HG03460 (cell line): ENCODE data around the gene ZNF595.
A peak's percentile ranks its signal among the peaks of the same experiment; 100 is the strongest.
"Not testable (repeated sequence)": the region's sequence is repeated elsewhere in the genome, so short reads cannot be mapped to it uniquely, and the experiment has no call there.

Source experiments
- ATAC-seq: cut with Tn5 transposase; IDR thresholded peaks from one replicate; pipeline ENCODE4 v1.9.1; 2021; ENCODE audit not compliant: unreplicated experiment

The ZNF595 gene

DNA sequence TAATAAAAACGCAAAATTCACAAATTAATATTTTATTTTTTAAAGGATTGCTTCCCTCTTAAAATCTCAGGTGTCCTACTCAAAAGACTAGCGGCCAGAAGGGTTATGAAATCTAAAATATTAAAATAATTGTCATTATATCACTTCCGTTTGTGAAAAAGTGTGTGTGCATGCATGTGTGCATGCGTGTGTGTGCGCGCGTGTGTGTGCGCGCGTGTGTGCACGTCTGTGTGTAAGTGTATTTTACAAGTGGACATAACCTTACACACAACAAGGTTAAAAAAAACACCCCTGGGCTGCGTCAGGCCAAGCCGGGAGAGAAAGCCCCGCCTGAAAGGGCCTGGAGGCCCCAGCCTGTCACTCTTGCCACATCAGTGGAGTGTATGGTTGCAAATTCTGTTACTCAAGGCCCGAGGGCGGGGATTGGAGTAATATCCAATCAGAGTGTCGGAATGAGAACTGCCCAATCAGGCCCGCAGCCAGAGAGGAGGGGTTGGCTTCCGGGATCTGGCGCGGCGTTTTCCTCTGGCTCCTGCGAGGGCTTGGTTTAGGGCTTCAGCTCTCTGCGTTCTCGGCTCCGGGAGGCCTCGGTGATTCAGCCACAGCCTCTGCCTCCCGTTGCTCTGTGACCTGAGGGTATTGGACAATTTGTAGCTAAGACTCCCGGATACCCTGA lies at the start of gene ZNF595:
ZNF595 (plus strand) TSS at position 518 of the 676 bp plus-strand sequence. CDS start 168 bp downstream, outside the sequence.
- ATAC-seq, result peak; percentile 22

DNA sequence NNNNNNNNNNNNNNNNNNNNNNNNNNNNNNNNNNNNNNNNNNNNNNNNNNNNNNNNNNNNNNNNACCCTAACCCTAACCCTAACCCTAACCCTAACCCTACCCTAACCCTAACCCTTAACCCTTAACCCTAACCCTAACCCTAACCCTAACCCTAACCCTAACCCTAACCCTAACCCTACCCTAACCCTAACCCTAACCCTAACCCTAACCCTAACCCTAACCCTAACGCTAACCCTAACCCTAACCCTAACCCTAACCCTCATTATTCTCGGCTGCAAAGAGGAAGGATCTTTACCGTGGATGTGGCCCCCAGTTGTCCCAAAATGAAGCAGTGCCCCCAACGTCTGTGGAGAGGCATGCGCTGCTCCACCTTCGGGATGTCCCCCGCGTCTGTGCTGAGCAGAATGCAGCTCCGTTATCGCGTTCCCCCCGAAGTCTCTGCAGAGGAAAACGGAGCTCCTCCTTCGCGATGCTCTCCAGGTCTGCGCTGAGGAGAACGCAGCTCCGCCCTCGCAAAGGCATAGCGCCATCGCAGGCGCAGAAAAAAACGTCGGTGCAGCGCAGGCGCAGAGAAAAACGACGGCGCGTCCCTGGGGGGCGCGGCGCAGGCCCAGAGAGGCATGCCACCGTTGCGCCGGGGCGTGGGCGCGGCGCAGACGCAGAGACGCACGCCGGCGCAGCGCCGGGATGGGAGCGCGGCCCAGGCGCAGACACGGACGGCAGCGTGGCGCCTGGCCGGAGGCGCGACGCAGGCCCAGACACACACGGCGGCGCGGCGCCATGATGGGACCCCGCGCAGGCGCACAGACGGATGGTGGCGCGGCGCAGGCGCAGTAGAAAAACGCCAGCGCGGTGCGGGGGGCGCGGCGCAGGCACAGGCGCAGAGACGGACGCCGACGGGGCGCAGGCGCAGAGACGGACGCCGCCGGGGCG lies 42.9 kb upstream of the ZNF595 start:
- not testable (repeated sequence) for ATAC-seq

DNA sequence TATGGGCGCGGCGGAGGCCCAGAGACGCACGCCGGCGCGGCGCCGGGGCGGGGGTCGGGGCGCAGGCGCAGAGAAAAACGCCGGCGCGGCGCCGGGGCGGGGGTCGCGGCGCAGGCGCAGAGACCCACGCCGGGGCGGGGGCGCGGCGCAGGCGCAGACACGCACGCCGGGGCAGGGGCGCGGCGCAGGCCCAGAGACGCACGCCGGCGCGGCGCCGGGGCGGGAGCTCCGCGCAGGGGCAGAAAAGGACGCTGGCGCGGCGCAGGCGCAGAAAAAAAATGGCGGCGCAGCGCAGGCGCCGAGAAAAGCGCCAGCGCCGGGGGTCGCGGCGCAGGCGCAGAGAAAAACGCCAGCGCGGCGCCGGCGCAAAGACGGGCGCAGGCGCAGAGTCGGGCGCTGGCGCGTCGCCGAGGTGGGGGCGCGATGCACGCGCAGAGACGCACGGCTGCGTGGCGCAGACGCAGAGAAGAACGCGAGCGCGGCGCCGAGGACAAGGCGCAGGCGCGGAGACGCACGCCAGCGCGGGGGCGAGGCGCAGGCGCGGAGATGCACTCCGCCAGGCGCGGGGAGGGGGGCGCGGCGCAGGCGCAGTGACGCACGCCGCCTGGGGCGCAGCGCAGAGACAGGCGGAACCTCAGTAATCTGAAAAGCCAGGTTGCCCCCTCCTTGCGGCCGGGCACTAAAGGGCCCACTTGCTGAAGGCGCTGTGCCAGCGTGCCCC lies 41.9 kb upstream of the ZNF595 start:
- not testable (repeated sequence) for ATAC-seq

DNA sequence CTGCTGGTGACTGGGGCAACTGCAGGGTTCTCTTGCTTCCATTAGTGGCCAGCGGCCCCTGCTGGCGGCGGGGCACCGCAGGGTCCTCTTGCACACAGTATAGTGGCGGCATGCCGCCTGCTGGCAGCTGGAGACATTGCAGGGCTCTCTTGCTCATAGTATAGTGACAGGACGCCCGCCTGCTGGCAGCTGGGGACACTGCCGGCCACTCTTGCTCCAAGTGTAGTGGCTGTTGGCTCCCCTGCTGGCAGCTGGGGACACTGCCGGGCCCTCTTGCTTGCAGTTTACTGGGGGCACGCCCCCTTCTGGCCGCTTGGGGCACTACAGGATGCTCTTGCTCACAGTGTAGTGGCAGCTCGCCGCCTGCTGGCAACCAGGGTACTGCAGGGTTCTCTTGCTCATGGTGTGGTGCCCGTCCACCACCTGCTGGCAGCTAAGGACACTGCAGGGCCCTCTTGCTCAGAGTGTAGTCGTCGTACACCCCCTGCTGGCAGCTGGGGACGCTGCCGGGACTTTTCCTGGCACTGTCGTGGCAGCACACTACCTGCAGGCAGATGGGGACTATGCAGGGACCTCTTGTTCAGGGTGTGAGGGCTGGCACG lies 41.2 kb upstream of the ZNF595 start:
- ATAC-seq, result not testable (repeated sequence)

DNA sequence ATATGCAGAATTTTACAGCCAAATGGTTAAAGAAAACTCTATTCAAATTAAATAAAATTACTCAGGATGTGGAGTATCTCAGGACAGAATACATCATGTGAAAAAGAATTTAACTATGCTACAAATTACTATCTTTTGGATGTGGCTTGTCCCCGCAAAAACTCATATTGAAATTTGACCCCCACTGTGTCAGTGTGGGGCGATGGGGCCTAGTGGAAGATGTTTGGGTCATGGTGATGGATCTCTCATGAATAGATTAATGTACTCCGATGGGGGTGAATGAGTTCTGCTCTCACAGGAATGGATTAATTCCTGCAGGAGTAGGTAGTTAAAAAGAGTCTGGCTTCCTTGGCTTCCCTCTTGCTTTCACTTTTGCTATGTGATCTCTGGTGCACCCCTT lies 35.0 kb upstream of the ZNF595 start:
- ATAC-seq, result not testable (repeated sequence)

DNA sequence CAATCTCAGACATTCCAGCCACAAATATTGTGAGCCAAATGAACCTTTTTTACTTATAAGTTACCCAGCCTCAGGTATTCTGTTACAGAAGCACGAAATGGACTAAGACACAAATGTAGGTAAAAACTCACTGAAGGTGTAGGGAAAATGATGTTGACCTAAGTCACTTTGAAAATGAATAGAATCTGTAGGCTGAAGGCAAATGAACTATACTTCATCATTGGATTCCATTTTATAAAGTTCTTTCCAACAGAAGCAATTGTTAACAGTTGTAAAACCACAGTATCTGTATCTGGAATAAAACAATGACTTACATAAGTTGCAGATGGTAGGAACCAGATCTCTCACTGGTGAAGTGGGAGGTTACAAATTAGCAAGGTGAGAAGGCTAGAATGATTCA lies 34.5 kb upstream of the ZNF595 start:
- ATAC-seq, result not testable (repeated sequence)

DNA sequence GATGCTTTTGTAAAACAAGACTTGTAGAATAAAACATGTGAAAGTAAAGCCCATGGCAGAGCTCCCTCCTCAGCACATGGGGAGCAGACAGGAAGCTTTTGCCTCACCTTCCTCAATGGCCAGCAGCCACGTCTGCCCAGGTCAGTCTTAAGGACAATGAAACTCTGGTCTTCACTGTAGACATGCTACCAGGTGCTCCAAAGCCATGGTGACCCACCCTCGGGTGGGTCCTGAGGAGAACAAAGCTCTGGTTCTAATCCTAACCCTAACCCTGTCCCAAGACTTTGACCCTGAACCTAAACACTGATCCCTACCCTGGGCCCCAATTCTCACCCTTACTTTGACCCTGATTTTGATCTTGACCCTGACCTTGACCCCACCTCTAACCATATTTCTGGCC lies 30.2 kb upstream of the ZNF595 start:
- not testable (repeated sequence) for ATAC-seq

DNA sequence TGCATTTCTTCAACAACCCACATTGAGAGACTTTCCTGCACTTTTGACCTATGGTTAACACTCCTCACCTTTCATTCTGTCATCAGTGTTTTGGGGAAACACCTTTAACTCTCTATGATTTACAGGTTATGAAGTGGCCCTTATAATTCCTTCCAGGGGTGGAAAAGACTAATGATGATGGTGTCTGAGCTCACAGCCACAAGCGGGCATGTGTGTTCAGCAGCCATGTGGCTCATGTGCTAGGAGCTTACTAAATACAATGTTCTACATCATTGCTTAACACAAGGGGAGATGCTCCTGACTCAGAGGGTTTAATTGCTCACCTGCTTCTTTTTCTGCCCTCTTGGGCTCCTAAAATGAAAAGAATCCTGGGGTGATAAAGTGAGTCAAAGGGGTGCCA lies 28.8 kb upstream of the ZNF595 start:
- not testable (repeated sequence) for ATAC-seq

DNA sequence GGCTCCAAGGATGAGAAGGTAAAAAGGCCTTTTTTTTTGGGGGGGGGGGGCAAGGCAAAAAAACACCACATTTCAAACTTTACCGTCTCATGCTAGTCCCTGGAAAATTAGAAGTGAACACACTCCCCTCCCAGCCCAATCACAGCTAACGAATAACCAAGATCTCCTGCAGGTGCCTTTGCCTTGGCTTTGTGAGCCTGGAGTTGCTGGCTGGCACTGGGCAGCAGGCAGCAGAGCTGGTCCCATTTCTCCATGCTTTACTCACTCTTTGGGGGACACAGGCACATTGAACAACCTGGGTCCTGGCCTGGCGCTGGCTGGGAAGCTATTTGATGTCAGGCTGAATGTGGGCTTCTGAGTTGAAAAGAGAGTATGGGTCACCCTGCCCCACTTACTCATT lies 25.6 kb upstream of the ZNF595 start:
- not testable (repeated sequence) for ATAC-seq

DNA sequence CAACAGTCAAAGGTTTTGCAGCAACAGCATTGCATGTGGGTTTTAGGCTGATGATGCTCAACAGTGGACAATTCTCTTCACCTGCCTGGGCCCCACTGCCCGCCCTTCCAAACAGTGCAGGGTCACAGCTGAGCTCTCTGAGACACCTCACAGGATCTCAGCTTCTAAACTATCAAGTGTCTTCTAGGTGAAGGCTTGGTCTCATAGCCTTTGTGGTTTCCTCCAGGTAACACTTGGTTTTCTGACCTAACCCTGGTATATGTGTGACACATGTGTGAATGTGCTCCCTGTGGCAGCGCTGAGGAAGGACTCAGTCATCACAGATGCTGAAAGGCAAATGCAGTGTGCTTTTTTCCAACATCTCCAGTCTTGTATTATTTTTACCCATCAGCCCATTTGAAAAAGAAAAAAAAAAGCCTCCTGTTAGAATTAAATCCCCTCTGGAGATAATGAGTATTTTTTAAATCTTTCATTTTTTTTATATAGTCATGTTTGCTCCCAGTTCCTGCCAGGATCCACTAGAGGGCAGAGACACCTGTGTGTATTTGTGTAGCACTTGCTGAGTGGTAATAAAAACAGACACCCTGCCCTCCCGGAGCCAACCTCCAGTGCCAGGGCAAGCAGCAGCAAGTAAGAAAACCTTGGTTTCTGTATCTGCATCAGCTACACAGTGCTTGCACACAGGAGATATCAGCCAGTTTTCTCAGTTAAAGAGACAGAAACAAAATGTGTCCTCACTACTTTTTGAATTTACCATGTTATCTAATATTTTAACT lies 24.2 kb upstream of the ZNF595 start:
- ATAC-seq, result peak; percentile 75

DNA sequence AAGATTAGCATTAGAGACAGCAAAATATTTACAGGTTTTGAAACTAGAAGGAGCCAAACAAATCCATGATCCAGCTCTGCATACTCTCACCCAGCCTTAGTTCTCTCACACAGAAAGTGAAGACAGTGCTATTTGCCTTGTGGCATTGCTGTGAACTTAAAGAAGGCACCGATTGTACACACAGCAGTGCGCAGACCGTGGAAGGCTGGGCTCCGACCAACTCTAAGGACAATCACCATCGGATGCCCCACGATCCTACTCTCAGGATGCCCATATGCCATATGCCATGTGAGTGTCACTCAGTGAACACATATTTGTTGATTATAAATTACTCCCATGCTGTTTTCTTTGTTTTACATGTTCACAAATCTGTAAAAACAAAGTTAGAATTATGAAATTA lies 19.8 kb upstream of the ZNF595 start:
- not testable (repeated sequence) for ATAC-seq

DNA sequence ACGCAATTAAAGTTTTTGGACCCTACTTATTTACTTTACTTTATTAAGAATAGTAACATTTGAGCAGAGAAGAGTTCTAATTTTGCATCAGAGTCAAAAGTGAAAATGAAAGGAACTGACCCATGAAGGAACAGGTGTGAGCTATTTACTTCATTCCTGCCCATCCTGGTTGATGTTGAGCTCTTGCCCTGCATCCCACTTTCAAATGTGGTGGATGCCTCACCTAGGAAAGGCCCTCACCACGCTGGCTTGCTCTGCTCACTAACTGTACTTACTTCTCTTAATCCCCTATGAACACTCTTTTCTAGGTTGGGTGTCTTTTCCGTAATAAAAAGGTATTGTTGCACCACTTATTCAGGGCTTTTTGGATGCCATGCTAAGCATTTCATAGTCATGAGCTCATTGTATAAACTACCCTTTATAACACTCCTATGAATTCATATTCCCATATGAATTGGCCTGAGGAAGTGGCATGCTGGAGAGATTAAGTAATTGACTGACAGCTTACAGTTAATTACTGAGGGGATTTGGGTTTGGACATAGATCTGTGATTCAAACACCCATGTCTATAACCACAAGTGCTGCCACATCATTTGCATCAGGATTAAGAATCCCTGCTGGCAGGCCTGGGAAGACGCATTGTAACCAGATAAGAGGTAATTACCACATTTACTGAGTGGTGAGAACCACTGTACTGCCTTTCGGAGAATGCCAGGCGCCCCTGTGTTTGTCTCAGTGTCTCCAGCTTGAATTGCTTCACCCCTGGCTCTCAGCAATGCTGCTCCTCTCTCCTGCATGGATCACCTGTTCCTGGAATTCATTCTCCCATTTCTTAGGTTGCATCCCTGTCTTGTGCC lies 16.3 kb upstream of the ZNF595 start:
- not testable (repeated sequence) for ATAC-seq

DNA sequence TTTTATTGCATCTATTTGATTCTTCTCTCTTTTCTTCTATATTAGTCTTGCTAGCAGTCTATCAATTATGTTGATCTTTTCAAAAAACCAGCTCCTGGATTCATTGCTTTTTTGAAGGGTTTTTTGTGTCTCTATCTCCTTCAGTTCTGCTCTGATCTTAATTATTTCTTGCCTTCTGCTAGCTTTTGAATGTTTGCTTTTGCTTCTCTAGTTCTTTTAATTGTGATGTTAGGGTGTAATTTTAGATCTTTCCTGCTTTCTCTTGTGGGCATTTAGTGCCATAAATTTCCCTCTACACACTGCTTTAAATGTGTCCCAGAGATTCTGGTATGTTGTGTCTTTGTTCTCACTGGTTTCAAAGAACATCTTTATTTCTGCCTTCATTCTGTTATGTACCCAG lies 14.9 kb upstream of the ZNF595 start:
- not testable (repeated sequence) for ATAC-seq

DNA sequence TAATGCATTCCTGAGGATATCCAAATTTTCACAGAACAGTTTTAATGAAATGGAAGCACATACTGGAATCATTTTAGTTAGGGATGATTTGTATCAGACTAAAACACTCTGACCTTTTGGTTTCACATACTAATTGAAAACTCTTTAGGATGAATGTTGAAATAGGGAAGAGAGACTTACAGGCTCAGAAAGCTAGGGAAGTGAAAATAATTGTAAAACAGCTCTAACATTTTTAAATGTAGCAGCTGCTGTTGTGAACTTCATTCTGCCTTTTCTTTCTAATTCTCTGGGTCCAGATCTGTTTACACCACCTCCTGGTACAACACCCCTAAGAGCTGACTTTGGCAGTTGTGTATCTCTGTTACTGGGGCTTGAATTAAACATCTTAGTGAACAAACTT lies 9.7 kb upstream of the ZNF595 start:
- ATAC-seq, result not testable (repeated sequence)

DNA sequence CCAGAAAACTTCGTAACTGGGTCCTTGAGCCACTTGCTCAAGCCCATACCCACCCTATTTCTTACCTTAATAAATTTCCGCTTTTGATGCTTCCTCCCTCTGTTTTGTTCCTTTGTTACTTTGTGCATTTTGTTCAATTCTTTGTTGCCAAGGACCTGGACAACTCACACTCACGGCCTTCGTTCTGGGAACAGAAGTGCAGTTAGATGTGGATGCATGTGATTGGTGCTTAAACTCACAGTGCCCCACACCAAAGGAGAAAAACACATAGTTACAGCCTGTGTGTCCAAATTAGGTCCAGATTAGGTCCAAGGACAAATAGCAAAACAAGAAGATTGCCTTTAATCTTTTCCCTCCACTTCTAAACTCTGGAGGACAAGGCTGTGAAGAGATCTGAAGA lies 1.9 kb upstream of the ZNF595 start:
- peak; percentile 11 for ATAC-seq

DNA sequence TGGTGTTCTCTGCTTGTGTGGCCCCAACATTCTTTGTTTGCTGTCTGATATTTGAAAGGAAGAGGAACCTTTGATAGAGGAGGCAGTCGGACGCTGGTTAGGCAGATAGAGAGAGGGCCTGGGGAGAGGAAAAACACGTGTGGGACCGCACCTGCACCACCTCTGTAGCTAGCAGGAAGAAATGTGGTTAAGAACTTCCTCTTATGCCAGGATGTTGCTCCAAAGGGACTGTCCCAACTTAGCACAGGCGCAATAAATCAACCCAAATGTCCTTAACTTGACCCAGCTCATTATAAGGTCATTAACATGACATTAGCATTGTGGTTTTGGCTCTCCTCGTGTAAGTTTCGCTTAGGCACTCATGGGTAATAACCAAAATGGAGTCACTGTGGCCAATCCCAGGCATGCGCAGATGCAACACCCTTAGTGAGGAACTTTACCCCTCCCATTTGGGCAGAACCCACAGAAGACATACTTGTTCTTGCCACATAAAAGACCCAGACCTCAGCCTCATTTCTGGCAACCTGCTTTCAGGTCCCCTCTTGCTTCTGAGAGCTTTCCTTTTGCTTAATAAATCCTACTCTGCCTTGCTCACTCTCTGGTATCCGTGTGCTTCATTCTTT lies 1.4 kb upstream of the ZNF595 start:
- peak; percentile 68 for ATAC-seq

DNA sequence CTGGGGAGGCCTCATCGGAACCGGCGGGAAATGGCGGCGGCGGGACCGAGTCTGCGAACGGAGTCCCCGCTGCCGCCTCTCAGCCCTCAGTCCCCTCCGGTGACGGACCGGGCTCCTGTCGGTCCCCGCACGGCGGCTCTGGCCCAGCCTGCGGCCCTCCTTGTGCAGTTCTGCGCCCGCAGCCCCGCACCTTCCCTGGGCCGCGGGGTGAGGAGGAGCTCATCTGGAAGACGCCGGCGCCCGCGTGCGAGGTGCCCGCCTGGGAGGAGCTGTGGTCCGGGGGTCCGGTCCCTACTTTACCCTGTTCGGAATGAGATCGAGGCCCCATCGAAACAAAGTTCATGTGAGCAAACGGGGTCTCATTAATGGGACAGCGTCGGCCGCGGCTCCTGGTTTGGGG lies 400 bp downstream of the ZNF595 start:
- ATAC-seq, result not testable (repeated sequence)

DNA sequence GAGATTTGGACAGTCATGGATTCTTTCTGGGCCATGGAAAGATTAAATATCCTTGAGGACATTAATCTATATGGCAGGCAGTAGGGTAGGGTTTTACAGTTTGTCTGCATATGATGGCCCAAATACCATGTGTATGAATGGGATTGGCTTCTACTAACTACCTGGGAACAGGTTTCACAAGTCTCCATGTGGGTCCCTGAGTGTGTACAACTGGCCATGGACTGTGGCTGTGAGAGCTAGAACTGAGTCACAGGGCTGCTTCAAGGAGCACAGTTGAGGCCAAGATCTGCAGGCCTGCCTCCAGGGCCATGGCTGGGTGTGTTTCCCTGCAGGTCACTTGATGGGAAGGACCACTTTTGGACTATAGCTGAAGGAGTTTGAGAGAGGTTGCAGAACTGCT lies 11.6 kb downstream of the ZNF595 start:
- not testable (repeated sequence) for ATAC-seq

DNA sequence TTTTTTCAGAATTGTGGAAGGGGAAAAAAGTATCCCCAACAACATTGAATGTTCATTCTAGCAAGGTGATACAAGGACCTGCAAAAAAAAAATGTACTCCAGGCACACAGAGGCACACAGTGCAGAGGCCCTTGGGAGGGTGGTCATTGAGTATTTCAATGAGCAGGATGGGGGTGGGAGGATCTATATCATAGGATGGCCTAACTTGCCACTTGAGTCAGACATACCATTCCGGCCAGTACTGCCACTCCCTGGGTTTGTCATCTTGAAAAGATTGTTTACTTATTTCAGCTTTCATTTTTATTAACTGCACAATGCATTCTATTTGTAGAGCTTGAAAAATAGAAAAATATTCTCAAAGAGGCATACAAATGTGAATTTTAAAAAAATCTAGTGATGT lies 18.7 kb downstream of the ZNF595 start:
- ATAC-seq, result no peak
